Esophagus squamous epithelium (tissue), 4 donors: ENCODE measurements around the gene GSAP.

ENCODE experiments used
- CTCF ChIP-seq, 6 experiments: fragments of 450-650 bp in 4 of 6; fragments of 200-600 bp in 2 of 6; sonication (generic) in 2 of 6; IDR thresholded peaks; one replicate each; pipeline ENCODE4 v1.5.1; 2016 to 2019; ENCODE audit warnings: antibody characterized with exemption in 6 of 6, mild to moderate bottlenecking in 4 of 6, moderate library complexity in 4 of 6
- POLR2A ChIP-seq, 4 donors: fragments of 450-650 bp; IDR thresholded peaks; one replicate each; pipeline ENCODE4 v1.6.1; 2017; ENCODE audit warnings: antibody characterized with exemption in 4 of 4, mild to moderate bottlenecking in 4 of 4, moderate library complexity in 3 of 4

- TF ChIP-seq CTCF (IDR thresholded peaks at IDR 0.05) (no peak), POLR2A (IDR thresholded peaks at IDR 0.05) (no peak)
Observed at GRCh38 chr7:77328669-77329068, 87.5 kb downstream of the GSAP start.
